ENCODE results near the gene TMEM69. TPM values are rescaled to one million over a fixed set of nuclear protein-coding genes. Genes with fewer than 3 reads are reported as not detected.
A peak's percentile ranks its signal among the peaks of the same experiment; 100 is the strongest.
"Not testable (repeated sequence)": the region's sequence is repeated elsewhere in the genome, so short reads cannot be mapped to it uniquely, and the experiment has no call there.

The TMEM69 gene
- total RNA-seq, 1 donor from 2014 or later, result 11.9 TPM

DNA sequence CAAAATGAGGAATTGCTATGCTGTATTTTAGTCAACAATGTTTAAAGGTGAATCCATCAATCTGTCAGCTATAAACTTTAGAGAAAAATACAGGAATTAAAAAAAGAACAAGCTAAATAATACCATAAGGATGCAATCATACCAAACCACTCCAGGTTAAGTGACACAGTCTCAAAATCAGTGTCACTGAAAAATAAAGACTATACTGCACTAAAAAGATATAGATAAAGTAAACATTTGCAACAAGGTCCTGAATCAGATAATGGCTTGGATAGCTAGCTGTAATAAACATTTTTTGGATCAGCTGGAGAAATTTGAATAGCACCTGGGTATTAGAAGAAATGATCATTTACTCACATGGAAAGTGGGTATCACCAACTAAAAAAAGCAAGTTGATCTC, 9.5 kb upstream of the TMEM69 start:
- no peak for DNase-seq

DNA sequence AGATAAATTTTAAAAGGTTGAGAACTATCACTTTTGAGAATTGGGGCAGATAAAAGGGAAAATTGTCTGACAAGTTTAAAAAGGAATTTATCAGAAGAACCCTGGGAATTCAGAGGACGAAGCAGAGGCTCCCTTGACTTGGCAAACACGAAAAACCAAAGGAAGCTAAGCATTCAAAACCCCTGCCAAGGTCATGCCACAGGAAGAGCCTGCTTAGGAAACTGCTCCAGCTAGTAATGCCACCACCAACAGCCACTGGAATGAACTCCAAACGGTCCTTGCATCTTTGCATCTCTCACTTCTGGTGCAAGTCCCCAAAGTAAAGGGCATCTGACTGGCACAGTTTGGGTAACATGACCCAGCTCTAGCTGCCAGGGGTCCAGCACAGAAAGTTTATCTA, 8.9 kb upstream of the TMEM69 start:
- peak; percentile 84 for DNase-seq

DNA sequence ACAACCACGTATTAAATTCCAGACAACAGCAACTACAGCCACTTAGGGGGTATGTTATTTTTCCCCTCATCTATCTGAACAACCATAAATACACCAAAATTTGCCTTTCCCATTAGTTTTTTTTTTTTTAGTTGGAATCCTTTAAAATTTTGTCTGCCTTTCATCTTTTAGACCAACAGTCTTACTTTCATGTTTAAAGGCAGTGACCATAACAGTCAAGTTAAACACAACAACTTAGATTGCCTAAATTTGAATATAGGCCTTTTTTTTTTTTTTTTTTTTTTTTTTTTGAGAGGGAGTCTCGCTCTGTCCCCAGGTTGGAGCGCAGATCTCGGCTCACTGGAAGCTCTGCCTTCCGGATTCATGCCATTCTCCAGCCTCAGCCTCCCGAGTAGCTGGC, 5.0 kb upstream of the TMEM69 start:
- no peak for DNase-seq

DNA sequence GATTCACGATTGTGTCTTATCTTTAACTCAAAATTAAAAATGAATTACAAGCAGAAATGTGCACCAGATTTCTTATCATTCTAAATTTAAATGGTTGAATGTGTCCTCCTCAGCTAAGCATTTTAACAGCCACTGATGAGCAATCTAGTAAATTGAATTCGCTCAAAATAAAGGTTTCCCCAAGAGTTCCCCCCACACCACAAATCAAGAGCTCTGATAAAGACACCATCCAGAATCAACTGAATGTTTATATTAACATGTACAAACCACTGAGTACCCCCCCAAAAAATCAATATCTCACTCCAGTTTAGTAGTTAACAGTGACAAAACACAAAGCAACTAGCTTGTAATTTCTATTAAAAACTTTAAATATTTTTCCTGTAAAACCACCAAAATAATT, 3.6 kb upstream of the TMEM69 start:
- DNase-seq, result no peak

DNA sequence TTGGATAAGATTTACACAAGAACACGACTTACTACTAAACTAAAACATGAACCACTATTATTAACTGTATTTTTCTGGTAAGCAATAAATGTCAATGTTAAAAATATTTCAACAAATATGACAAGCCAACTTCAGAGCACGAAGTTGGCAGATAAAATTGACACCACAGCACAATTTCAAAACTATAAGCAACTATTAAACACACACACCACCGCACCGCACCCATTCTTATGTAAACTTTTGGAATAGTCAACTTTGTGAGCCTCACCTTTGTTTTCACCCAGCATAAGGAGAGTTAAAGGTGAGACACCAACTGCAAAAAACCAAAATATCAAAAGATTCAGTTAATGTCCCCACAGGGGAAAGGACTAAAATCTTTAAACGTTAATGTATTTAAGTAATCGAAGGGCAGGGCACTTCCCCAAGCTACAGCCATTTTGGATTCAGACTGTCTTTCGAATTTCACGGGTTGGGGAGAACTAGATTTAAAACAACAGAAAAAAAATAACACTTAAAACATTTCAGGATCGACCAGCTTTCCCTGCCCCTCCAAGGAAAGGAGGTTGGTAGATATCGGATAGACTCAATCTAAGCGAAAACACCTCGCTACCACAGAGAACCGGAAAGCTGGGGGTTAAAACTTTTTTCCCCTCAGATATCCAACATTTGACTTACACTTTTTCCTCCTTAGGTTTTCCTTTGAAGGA, 2.5 kb upstream of the TMEM69 start:
- peak; percentile 47 for DNase-seq

DNA sequence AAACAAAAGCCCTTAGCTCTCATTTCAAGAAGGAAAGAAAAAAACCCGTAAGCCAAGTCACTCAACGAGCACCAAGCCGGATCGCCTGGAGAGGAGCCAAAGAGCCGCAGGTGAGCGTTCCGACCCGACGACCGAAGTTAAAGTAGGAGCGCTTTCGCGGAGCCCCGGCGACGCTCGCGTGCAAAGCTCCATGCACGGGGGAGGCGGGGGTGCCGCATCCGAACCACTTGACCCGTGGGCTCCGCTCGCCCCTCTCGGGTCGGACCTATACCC, 2.0 kb upstream of the TMEM69 start:
- DNase-seq, result peak; percentile 61

DNA sequence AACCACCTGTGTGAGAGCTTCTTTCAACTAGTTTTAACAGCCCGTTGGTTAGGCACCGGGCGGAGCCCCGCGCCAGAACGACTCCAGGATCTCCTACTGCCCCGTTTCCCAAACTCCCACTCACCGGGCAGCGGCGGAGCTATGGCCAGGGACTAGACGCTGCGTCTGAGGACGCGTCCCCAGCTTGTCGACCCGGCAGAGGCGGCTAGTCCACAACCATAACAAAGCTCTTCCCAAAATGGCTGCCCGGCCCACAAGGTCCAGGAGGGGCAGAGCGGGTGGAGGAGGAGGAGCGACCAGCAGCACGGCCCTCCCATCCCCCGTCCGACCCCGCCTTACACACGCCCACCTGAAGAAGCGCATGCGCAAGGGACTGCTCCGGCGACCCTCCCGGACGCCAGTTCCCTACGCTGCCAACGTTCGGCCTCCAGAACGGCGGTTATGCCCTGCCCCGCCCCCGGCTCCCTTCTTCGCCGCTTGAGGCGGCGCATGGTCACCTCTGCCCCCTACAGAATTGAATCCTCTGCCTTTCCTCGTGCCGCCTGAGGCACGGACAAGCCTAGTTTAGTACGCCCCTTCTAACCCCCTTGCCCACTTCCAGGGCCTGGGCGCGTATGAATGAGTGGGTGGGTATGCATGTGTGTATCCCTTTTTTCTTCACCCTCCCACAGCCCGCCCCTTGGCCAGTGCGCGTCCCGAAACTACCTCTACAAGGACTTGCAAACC, 1.5 kb upstream of the TMEM69 start, which contains the start of gene GPBP1L1:
Gene GPBP1L1 (minus strand): TSS at position 246 of the 726 bp plus-strand sequence. CDS start 27,446 bp downstream, outside the sequence.
- DNase-seq, result peak; percentile 99

DNA sequence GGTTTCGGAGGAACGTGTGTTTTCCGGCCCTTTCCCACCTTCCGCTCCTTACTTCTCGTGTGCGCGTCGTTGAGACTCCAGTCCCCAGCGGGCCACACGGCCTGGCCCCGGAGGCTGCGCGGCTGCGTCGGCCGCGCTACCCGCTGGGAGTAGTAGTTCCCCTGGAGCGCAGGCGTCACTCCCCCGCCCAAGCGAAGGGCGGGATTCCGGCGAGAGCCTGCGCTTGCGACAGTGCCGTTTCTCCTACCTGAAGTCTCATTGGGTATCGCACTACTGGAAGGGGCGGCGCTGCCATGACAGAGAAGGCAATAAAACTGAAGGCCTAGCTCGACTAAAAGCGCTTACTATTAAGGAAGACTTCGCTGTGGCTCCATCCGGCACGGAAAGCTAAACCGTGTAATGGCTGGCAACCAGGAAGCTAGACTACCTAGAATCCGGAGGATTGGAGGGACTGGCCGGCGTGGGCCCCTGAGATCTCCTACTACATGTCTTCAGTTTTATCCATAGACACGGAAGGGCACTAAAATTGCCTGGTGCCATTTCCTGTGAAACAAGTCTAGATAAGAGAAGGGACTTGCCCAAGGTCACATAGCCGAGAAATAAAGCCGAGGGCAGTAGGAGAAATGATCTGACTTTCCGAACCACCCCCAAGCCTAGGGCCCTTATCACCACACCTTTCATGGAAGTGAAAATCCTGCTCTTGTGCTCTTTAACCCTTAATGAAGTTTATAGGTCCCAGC, 797 bp upstream of the TMEM69 start:
- peak; percentile 99 for DNase-seq

DNA sequence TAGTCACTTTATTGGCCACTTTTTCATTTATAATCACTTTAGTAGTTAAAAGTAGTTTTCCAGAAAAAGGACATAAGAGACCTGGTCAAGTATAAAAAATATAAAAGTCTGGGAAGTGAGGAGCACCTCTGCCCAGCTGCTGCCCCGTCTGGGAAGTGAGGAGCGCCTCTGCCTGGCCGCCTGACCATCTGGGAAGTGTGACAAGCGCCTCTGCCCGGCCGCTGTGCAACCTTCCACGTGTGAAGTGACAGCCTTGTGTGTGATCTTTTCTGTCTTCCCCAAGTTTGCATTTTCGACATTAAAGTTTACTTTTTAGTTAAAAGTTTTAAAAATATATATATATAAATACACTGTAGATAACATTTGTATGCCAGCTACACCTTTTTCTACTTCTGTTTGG, 5.8 kb downstream of the TMEM69 start:
- DNase-seq, result not testable (repeated sequence)

DNA sequence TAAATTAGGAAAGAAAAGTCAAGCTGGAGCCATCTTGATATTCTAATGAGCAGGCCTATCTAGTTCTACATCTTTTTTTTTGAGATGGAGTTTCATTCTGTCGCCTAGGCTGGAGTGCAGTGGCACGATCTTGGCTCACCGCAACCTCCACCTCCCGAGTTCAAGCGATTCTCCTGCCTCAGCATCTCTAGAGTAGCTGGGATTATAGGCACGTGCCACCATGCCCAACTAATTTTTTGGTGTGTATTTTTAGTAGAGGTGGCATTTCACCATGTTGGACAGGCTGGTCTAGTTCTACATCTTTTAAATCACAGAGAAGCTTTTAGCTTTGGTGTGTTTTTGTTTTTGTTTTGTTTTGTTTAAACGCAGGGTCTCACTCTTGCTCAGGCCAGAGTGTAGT, 6.8 kb downstream of the TMEM69 start:
- no peak for DNase-seq

DNA sequence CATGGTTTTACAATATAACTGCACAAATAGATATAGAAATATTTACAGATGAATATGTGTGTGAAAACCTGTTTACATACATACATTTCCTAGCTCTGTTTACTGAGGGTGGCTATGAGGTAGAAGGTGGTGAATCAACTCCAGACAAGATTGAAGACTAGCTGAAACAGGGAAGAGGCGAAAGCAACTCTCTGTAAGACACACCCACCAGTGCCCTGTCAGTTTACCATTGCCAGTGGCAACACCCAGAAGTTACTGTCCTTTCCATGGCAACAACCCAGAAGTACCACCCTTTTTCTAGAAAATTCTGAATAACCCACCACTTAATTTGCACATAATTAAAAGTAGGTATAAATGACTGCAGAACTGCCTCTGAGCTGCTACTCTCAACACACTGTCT, 16.7 kb downstream of the TMEM69 start:
- no peak for DNase-seq

DNA sequence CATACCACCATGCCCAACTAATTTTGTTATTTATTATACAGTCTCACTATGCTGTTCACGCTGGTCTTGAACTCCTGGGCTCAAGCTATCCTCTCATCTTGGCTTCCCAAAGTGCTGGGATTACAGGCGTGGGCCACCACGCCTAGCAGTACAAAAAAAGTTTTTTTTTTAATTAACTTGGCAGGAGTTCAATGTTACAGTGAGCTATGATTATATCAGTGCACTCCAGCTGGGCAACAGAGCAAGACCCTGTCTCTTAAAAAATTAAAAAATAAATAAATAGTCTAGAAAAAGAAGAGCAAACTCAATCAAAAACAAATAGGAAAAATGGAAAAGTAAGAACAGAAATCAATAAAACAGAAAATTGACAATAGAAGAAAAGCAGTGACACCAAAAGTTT, 25.7 kb downstream of the TMEM69 start:
- DNase-seq, result no peak

DNA sequence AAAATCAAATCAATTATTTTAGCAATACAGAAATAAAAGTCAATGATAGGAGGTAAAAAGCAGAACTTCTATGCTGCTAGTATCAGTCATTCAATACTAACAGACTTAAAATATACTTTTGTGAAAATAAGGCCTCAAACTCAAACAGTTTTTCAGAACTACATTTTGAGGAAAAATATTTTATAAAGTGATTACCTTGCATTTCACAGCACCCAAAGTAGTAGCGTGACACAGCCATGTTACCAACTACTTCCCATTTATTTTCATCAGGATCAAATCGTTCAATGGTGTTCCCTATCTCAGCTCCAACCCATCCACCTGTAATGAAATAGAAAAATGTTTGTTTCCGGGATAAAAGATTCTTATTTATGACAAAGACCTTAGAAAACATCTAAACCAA, 28.7 kb downstream of the TMEM69 start:
- no peak for DNase-seq

DNA sequence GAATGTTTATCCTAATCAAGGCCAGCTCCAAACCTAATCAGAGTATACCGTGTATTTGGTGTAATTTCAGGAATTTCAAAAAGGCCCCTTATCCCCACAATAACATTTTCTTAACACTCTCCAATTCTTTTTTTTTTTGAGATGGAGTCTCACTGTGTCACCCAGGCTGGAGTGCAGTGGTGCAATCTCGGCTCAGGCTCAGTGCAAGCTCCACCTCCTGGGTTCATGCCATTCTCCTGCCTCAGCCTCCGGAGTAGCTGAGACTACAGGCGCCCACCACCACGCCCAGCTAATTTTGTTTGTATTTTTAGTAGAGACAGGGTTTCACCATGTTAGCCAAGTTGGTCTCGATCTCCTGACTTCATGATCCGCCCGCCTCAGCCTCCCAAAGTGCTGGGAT, 29.4 kb downstream of the TMEM69 start:
- DNase-seq, result not testable (repeated sequence)

DNA sequence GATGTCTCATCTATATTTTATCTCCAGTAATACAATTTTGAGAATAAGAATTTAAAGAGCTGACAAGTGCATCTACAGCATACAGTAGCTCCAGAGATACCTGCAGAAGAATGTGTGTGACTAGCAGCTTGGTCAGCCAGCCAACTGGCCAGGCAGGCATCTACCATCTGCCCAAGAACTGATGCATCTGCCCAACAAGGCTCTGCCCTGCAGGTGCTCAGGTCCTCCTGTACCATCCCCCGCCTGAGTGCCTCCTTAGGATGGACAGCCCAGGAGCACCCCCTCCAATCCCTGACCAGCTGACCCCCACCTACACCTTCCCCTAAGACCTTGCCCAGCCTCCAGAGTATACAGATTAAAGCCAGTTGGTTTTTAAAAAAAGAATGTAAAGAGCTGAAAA, 30.3 kb downstream of the TMEM69 start:
- no peak for DNase-seq

DNA sequence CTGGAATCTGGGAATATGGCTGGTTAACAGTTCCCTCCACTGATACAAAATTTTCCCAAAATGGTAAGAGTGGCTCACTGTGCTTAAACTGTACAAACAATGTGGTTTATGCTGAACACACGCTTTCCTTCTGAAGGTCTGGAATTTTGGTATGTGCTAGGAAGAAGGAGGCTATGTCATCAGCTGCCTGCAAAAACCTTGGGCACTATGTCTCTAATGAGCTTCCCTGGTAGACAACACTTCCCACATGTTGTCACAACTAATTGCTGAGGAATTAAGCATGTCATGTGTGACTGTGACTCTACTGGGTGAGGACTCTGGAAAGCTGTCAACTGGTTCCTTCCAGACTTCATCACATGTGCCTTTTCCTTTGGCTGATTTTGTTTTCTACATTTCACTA, 33.2 kb downstream of the TMEM69 start:
- DNase-seq, result no peak

DNA sequence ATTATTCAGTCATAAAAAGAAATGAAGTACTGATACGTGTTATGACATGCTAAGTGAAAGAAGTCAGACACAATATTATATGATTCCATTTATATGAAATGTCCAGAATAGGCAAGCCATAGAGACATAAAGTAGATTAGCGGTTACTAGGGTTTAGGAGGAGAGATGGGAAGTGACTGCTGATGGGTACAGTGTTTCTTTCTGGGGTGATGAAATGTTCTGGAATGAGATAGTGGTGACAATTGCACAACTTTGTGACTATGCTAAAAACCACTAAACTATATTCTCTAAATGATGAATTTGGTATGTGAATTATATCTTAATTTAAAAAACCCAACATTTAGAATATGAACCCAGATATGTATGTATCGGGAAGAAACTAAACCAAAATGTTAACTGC, 34.8 kb downstream of the TMEM69 start:
- no peak for DNase-seq

DNA sequence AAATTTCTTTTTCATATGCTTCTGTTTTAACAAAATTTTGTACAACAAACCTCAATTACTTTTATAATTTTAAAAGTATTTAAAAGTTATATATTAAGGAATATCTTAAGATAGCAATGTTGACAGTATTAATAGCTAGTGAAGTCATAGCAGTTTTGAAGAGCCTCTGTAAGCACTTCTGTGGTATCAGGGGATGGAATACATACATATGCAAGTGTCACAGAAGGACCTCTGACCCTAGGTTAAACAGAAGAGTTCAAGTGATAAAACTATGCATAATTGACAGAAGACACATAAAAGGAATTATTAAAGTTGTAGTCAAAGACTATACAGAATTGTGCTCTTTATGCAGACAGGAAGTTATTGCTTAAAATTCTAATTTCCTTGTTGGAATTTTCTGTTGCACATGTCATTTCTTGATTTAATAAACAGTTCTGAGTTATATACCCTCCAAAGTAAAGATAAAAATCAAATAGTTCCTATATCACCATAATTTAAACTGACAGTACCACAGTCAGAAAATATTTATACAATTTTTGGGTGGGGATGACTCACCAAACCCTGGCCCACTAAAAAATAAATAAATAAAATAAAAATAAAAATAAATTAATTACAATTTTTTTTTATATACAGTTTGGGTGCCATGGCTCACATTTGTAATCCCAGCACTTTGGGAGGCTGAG, 35.4 kb downstream of the TMEM69 start:
- no peak for DNase-seq

DNA sequence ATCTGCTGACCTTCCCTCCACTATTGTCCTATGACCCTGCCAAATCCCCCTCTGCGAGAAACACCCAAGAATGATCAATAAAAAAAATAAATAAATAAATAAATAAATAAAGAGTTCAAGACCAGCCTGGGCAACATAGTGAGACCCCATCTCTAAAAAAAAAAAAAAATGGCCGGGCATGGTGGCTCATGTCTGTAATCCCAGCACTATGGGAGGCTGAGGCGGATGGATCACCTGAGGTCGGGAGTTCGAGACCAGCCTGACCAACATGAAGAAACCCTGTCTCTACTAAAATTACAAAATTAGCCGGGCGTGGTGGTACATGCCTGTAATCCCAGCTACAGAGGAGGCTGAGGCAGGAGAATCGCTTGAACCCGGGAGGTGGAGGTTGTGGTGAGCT, 38.0 kb downstream of the TMEM69 start:
- not testable (repeated sequence) for DNase-seq

DNA sequence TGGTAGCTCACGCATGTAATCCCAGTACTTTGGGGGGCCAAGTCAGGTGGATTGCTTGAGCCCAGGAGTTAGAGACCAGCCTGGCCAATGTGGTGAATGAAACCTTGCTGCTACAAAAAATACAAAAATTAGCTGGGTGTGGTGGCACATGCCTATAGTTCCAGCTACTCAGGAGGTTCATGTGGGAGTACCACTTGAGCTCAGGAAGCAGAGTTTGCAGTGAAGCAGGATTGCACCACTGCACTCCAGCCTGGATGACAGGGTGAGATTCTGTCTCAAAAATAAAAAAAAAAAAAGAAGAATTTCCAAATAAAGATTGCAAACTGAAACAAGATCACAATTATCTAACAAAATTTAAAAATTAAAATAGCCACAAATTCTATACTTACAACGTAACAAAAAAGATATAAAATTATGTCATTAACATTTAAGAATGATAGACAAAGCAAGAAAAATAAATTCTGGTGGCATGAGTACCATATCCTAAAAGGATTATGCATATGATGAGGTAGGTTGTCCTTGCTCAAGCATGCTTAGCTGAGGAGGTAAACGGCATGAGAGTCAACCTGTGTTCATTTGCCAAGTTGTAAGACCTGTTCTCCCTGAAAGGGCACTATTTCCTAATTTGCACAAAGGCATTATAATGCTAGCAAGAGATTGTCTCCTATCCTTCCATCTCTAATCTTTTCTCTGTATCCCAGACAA, 42.2 kb downstream of the TMEM69 start:
- no peak for DNase-seq

DNA sequence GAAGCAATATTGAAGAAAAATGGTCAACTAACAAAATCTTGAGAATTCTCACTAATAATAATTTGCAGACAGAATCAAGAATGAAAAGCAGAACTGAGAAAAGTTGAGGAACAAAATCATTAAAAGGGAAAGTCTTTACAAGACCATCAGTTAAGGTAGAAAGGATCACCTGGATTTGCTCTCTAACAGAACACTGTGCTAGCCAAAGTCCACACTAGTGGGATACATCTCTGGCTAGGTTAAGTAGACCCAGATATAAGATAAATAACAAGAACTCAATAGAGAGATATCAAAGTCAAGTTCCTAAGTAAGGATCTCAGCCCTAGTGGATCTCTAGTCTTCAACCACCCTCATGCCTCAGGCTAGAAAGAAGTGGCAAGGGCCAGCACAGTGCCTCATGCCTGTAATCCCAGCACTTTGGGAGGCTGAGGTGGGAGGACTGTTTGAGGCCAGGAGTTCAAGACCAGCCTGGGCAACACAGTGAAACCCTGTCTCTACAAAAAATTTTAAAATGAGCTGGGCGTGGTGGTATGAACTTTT, 42.9 kb downstream of the TMEM69 start:
- no peak for DNase-seq

DNA sequence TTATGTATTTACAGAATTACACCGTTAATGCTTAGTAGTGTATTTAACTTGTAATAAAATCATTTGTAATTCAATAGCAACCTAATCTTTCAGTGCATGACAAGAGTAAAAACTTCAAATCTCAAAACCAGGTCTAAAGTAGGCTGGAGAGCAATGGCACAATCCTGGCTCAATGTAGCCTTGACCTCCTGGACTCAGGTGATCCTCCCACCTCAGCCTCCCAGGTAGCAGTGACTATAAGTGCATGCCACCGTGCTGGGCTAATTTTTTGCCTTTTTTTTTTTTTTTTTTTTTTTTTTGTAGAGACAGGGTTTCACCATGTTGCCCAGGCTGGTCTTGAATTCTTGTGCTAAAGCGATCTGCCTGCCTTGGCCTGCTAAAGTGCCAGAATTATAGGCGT, 51.2 kb downstream of the TMEM69 start:
- DNase-seq, result no peak

All from dermis blood vessel endothelial cell (primary cell).